Fibroblast of pulmonary artery (primary cell): ENCODE data around the gene MUC5AC.

Experiments used
- DNase-seq: peaks from one replicate; pipeline ENCODE4 v3.0.0-alpha.2; 2010; ENCODE audit warnings: low read depth
- H3K4me3 ChIP-seq: replicated peaks from 2 replicates; pipeline ENCODE4 v1.5.1; 2011; ENCODE audit warnings: low read depth, mild to moderate bottlenecking, control low read depth, low read length, moderate library complexity
- CTCF ChIP-seq: IDR thresholded peaks from 2 replicates; pipeline ENCODE4 v1.5.1; 2011; ENCODE audit warnings: mild to moderate bottlenecking, control low read depth, low read length, inconsistent platforms; ENCODE audit errors: missing control alignments

MUC5AC gene

GRCh38 chr11:1177020-1177770 is 19.4 kb downstream of the MUC5AC start:
- H3K4me3 ChIP-seq = no peak overlapping the region
- DNase-seq = no peak
- no peak for TF ChIP-seq CTCF

- no peak overlapping the region for H3K4me3 ChIP-seq
- DNase-seq = no peak
- TF ChIP-seq CTCF = no peak
Measured at GRCh38 chr11:1177771-1178090, 20.0 kb downstream of the MUC5AC start.

- no peak overlapping the region for H3K4me3 ChIP-seq
- no peak for DNase-seq
- no peak for TF ChIP-seq CTCF
Measured at GRCh38 chr11:1178201-1178885, 20.6 kb downstream of the MUC5AC start.

- no peak overlapping the region for H3K4me3 ChIP-seq
- DNase-seq = no peak
- TF ChIP-seq CTCF = no peak
Measured at GRCh38 chr11:1178906-1179305, 21.2 kb downstream of the MUC5AC start.

GRCh38 chr11:1179641-1180040 is 21.9 kb downstream of the MUC5AC start:
- no peak for DNase-seq
- TF ChIP-seq CTCF = no peak
- no peak overlapping the region for H3K4me3 ChIP-seq

GRCh38 chr11:1180171-1180570 is 22.4 kb downstream of the MUC5AC start:
- no peak for TF ChIP-seq CTCF
- no peak overlapping the region for H3K4me3 ChIP-seq
- no peak for DNase-seq
